Activated CD8-positive, alpha-beta memory T cell treated with anti-CD3 and anti-CD28 coated beads, Interleukin-2, amount 10 ng/mL, durations not matched to agents 7 days and 5 days (primary cell): Measurements from ENCODE around the gene ZNF385C. TPM values are rescaled to one million over a fixed set of nuclear protein-coding genes. Genes with fewer than 3 reads are reported as not detected.
A peak's percentile ranks its signal among the peaks of the same experiment; 100 is the strongest.

Source experiments
- ATAC-seq: fragments of 150-1000 bp; cut with Tn5 transposase; one replicate; pipeline ENCODE4 v1.10.0; 2021; ENCODE audit warnings: moderate library complexity
- CTCF ChIA-PET: fragments of 350-600 bp; sonication (Branson Sonifier 250); formaldehyde crosslinking; loops from one replicate; lab custom pipeline; 2021; ENCODE audit warnings: antibody characterized with exemption; lab: Charles Lee
- DNase-seq: peaks from one replicate; pipeline ENCODE4 v3.0.0-alpha.2; 2020
- H3K27ac Mint-ChIP-seq: one replicate; pipeline ENCODE4 v1.8.0; 2021; ENCODE audit warnings: mild to moderate bottlenecking, mixed read lengths
- H3K27me3 Mint-ChIP-seq: one replicate; pipeline ENCODE4 v1.8.0; 2021; ENCODE audit warnings: mixed read lengths
- H3K36me3 Mint-ChIP-seq: one replicate; pipeline ENCODE4 v1.8.0; 2021; ENCODE audit warnings: mild to moderate bottlenecking, mixed read lengths
- H3K4me1 Mint-ChIP-seq: one replicate; pipeline ENCODE4 v1.8.0; 2021; ENCODE audit warnings: mixed read lengths
- H3K4me3 Mint-ChIP-seq: one replicate; pipeline ENCODE4 v1.8.0; 2021; ENCODE audit warnings: mild to moderate bottlenecking, moderate library complexity, mixed read lengths
- H3K9me3 Mint-ChIP-seq: one replicate; pipeline ENCODE4 v1.8.0; 2022; ENCODE audit warnings: low read depth, mixed read lengths
- total RNA-seq, 2 experiments: library from RNA; stranded (reverse); gene quantifications; one replicate each; pipeline ENCODE4 v1.2.3, GENCODE V29; 2021

Gene ZNF385C
- total RNA-seq, 2 experiments from 2014 or later: 0.12 to 0.18 TPM

- DNase-seq (no peak), ATAC-seq (peak; percentile 61)
- peaks cover 52% of the 10 kb centered on the region for H3K4me1 Mint-ChIP-seq
- H3K4me3 Mint-ChIP-seq: no peak overlapping the region
- peak overlapping the region; percentile 72 for H3K27ac Mint-ChIP-seq
- no peaks in the 10 kb centered on the region for H3K27me3 Mint-ChIP-seq
- CTCF ChIA-PET: interaction anchor here (0.7 to 4.8 kb wide), 2 partner anchors 13 to 48 kb away, joined by 4 to 16 read pairs; partner anchors contain the start of gene KCNH4
- H3K36me3 Mint-ChIP-seq: peaks cover 24% of the 10 kb centered on the region
- no peaks in the 10 kb centered on the region for H3K9me3 Mint-ChIP-seq
These were observed 34.7 kb upstream of the ZNF385C start for GRCh38 chr17:42132941-42133340.

GRCh38 chr17:42131981-42132432 lies 33.7 kb upstream of the ZNF385C start:
- peak overlapping the region; percentile 11 for H3K27ac Mint-ChIP-seq
- DNase-seq (no peak), ATAC-seq (no peak)
- H3K4me3 Mint-ChIP-seq: no peak overlapping the region
- H3K4me1 Mint-ChIP-seq: peaks cover 52% of the 10 kb centered on the region
- CTCF ChIA-PET: interaction anchor here (0.7 to 4.8 kb wide), 3 partner anchors 47 to 274 kb away, joined by 3 to 16 read pairs (median 3); partner anchors contain the start of gene KCNH4
- peaks cover 26% of the 10 kb centered on the region for H3K36me3 Mint-ChIP-seq
- no peaks in the 10 kb centered on the region for H3K9me3 Mint-ChIP-seq
- H3K27me3 Mint-ChIP-seq: no peaks in the 10 kb centered on the region

GRCh38 chr17:42131232-42131631 lies 33.0 kb upstream of the ZNF385C start:
- Mint-ChIP-seq H3K27me3 (no peaks in the 10 kb centered on the region), H3K36me3 (peaks cover 26% of the 10 kb centered on the region), H3K27ac (peak overlapping the region; percentile 41), H3K9me3 (no peaks in the 10 kb centered on the region), H3K4me1 (peaks cover 48% of the 10 kb centered on the region), H3K4me3 (no peak overlapping the region)
- no peak for ATAC-seq
- CTCF ChIA-PET: interaction anchor here (0.7 to 1.0 kb wide), 3 partner anchors 48 to 275 kb away, joined by 3 to 4 read pairs (median 3); no protein-coding TSS in a partner anchor
- DNase-seq: no peak

- ATAC-seq: no peak
- Mint-ChIP-seq H3K36me3 (peaks cover 27% of the 10 kb centered on the region), H3K4me3 (no peak overlapping the region), H3K9me3 (no peaks in the 10 kb centered on the region), H3K27me3 (no peaks in the 10 kb centered on the region), H3K27ac (peak overlapping the region; percentile 38), H3K4me1 (peaks cover 40% of the 10 kb centered on the region)
- no peak for DNase-seq
- CTCF ChIA-PET: interaction anchor here (0.9 to 1.3 kb wide), 3 partner anchors 10 to 88 kb away, joined by 3 to 4 read pairs (median 4); no protein-coding TSS in a partner anchor
These were observed 32.1 kb upstream of the ZNF385C start for GRCh38 chr17:42130310-42130936.

DNA sequence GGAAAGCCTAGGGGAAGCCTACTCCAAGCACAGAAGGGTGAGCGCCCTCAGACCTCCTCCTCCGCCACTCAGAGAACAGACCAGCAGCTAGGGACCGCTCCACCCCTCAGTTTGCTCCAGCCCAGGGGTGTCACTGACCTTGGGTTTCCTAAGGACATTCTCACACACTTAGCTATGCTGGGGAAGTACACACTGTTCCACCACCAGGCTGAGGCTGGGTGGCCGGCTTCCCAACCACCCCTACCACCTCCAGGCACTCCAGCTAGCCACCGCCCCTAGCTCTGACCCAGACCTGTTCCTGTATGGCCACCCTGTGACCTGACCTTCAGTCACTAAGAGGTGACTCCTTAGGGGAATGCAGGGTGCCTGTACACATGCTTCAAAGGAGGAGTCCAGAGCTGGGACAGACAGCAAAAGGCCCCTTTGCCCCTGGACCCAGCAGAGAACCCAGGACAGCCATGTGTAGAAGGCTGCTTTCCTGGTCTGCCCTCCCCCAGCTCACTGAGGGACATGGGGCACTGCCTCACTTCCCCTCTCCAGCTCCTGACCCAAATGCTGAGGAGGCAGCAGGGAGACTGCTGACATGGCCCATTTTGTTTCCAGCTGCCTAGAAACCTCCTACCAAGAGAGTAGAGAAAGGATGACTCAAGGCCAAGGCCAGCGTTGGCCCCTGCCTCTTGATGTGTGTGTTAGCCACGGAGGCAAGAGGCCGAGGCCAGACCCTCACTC lies 31.0 kb upstream of the ZNF385C start:
- no peak for ATAC-seq
- Mint-ChIP-seq H3K4me3 (no peak overlapping the region), H3K36me3 (peaks cover 31% of the 10 kb centered on the region), H3K27ac (no peak overlapping the region), H3K27me3 (no peaks in the 10 kb centered on the region), H3K4me1 (peaks cover 33% of the 10 kb centered on the region), H3K9me3 (no peaks in the 10 kb centered on the region)
- CTCF ChIA-PET: interaction anchor here (1.0 to 1.3 kb wide), 3 partner anchors 9 to 50 kb away, joined by 3 to 4 read pairs (median 4); no protein-coding TSS in a partner anchor
- DNase-seq: no peak

DNA sequence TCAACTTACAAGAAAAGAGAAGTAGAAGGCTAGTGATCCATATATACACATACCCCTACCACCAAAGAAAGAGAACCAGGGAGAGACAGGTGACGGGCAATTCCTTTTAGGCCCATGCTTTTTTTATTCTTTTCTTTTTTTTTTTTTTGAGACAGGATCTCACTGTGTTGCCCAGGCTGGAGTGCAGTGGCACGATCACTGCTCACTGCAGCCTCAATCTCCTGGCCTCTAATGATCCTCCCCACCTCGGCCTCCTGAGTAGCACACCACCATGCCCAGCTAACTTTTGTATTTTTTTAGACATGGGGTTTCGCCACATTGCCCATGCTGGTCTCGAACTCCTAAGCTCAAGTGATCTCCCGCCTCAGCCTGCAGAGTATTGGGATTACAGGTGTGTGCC lies 29.1 kb upstream of the ZNF385C start:
- peaks cover 33% of the 10 kb centered on the region for H3K36me3 Mint-ChIP-seq
- H3K9me3 Mint-ChIP-seq: no peaks in the 10 kb centered on the region
- DNase-seq (no peak), ATAC-seq (no peak)
- H3K4me1 Mint-ChIP-seq: peaks cover 15% of the 10 kb centered on the region
- no peak overlapping the region for H3K27ac Mint-ChIP-seq
- no peaks in the 10 kb centered on the region for H3K27me3 Mint-ChIP-seq
- CTCF ChIA-PET: no interaction called here
- no peak overlapping the region for H3K4me3 Mint-ChIP-seq

DNA sequence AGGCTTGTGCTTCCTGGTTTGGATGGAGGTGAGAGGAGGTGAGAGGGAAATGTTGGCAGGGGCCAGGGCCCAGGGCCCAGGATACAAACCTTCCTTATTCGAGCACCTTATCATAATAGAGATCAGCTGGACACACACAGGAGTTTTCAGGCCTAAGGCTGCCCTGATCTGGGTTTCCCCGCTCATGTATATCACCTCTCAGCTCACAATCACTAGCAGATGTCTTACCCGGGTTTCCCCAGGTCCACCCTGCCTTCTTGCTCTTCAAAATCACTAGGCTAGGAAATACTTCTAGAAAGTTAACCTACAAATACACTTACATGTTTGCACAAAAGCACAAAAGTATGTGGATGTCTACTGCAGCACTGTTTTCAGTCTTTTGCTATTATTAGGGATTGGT lies 28.6 kb upstream of the ZNF385C start:
- H3K36me3 Mint-ChIP-seq: peaks cover 33% of the 10 kb centered on the region
- H3K4me1 Mint-ChIP-seq: peaks cover 10% of the 10 kb centered on the region
- no peaks in the 10 kb centered on the region for H3K9me3 Mint-ChIP-seq
- CTCF ChIA-PET: no interaction called here
- ATAC-seq (no peak), DNase-seq (no peak)
- no peak overlapping the region for H3K4me3 Mint-ChIP-seq
- H3K27ac Mint-ChIP-seq: peak overlapping the region; percentile 18
- no peaks in the 10 kb centered on the region for H3K27me3 Mint-ChIP-seq

DNA sequence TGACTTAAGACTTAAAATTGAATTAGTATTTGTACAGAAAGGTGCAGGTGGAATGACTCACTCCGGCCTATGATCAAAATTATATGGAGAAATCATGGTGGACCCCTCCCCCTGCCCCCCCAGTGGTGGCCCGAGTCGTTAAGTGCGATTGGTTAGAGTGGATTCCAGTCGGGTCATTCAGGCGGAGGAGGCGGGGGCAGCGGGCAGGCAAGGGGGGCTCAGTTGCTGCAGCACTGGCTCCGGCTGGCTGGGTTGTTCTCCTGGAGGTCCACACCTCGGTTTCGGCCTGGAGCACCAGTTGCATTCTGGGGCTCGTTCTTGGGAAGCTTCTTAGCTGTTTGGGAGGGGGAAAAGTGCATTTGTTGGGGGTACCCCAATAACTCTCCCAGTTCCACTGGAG lies 27.3 kb upstream of the ZNF385C start:
- Mint-ChIP-seq H3K9me3 (no peaks in the 10 kb centered on the region), H3K4me1 (peaks cover 7% of the 10 kb centered on the region), H3K27ac (no peak overlapping the region), H3K27me3 (no peaks in the 10 kb centered on the region), H3K4me3 (no peak overlapping the region), H3K36me3 (peaks cover 28% of the 10 kb centered on the region)
- DNase-seq (no peak), ATAC-seq (no peak)
- CTCF ChIA-PET: no interaction called here

GRCh38 chr17:42124256-42124655 lies 26.0 kb upstream of the ZNF385C start:
- peaks cover 22% of the 10 kb centered on the region for H3K36me3 Mint-ChIP-seq
- H3K9me3 Mint-ChIP-seq: no peaks in the 10 kb centered on the region
- H3K4me1 Mint-ChIP-seq: peaks cover 17% of the 10 kb centered on the region
- CTCF ChIA-PET: interaction anchor here (1.0 to 1.1 kb wide), 2 partner anchors 101 to 282 kb away, joined by 3 read pairs; no protein-coding TSS in a partner anchor
- DNase-seq (no peak), ATAC-seq (no peak)
- H3K27ac Mint-ChIP-seq: no peak overlapping the region
- no peaks in the 10 kb centered on the region for H3K27me3 Mint-ChIP-seq
- no peak overlapping the region for H3K4me3 Mint-ChIP-seq

DNA sequence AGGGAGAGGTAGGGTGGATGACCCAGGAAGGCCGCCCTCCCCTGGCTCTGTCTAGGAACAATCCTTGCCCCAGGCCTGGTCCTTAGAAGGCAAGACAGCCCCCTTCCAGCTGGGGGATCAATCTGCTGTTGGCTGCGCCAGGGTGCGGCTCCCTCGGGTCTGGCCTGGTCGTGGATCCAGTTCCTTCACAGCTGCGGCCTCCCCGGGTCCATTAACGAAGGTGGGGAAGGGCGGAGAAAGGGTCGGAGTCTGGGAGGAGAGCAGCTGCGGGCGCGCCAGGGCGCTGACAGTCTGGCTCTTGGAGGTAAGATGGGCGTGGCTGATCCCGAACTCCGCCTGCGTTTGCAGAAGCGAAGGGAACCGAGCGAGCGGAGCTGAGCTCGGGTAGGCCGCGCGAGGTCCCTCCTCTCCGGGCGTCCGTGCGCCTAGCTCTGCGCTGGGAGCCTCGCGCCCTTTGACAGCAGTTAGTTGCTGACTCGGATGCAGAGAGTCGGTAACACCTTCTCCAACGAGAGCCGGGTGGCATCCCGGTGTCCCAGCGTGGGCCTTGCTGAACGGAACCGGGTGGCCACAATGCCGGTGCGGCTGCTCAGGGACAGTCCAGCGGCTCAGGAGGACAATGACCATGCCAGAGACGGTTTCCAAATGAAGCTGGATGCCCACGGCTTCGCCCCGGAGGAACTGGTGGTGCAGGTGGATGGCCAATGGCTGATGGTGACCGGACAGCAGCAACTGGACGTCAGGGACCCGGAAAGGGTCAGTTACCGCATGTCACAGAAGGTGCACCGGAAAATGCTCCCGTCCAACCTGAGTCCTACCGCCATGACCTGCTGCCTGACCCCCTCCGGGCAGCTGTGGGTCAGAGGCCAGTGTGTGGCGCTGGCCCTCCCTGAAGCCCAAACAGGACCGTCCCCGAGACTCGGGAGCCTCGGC lies 24.4 kb upstream of the ZNF385C start, which contains the start of gene HSPB9:
HSPB9 (plus strand) TSS at position 434 of the 933 bp plus-strand sequence; CDS start at position 481, 47 bp downstream.
- peak within 1 kb of the TSS; percentile 61 for H3K27ac Mint-ChIP-seq
- H3K4me3 Mint-ChIP-seq: peak within 1 kb of the TSS; percentile 67
- peaks cover 16% of the 10 kb centered on the region for H3K36me3 Mint-ChIP-seq
- no peak for ATAC-seq
- H3K4me1 Mint-ChIP-seq: peaks cover 26% of the 10 kb centered on the region
- H3K27me3 Mint-ChIP-seq: no peaks in the 10 kb centered on the region
- no peak for DNase-seq
- H3K9me3 Mint-ChIP-seq: no peaks in the 10 kb centered on the region
- CTCF ChIA-PET: interaction anchor here (0.6 to 16.2 kb wide), 4 partner anchors 13 to 283 kb away, joined by 3 to 117 read pairs (median 18); no protein-coding TSS in a partner anchor

DNA sequence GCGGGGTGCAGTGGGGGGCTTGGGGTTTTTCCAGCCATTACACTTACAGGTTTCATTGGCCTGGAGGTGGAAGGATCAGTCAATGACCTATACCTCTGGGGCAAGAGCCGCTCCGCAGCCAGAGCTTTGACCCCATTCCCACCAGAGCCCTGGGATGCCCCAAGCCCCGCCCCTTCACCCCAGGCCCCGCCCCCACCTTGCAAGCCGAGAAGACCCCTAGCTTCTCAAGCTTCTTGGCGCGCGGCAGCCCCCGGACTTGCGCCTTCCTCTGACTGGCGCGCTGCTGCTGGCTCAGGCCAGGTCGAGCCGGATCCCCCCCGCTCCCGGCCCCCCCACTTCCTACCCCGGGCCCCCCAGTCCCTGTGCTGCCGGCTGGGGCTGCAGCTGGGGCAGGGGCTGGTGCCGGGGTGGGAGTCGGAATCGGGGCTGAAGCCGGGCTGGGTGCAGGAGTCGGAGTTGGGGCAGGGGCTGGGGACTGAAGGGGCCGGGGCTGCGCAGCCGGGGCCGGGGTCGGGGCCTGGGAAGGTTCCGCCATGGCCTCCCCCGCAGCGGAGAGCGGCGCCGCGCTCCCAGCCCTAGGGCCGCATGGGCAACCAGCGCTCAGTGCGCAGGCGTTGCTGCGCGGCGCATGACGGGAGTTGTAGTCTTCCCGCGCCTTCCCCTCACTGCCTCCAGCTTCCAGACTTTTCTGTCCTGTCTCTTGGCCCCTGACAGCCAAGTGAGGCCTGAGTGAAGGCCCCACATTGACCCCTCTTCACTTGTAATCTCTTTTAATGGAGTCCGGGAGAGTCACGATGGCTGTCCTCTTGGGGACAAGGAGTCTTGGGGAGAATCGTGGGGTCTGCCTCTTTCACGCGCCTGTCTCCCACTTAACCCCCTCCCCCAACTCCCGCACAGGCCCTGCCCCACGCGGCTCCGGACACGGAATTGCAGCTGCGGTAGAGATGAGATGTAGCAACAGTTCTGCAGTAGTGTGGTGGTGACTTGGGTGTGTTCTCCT lies 22.8 kb upstream of the ZNF385C start, which contains the start of gene KAT2A:
KAT2A (minus strand) TSS at position 598 of the 1,000 bp plus-strand sequence; CDS start at position 535, 63 bp downstream.
- peaks cover 16% of the 10 kb centered on the region for H3K36me3 Mint-ChIP-seq
- peak within 1 kb of the TSS; percentile 67 for H3K4me3 Mint-ChIP-seq
- ATAC-seq (peak; percentile 93), DNase-seq (peak; percentile 84)
- H3K4me1 Mint-ChIP-seq: peaks cover 34% of the 10 kb centered on the region
- H3K27ac Mint-ChIP-seq: peak within 1 kb of the TSS; percentile 69
- no peaks in the 10 kb centered on the region for H3K9me3 Mint-ChIP-seq
- no peaks in the 10 kb centered on the region for H3K27me3 Mint-ChIP-seq
- CTCF ChIA-PET: interaction anchor here (0.9 to 16.2 kb wide), 15 partner anchors 9 to 406 kb away, joined by 3 to 117 read pairs (median 4); partner anchors contain the start of genes DNAJC7, KCNH4 and NKIRAS2
